Stomach (tissue), 9 donors: ENCODE data around the gene SIM1. TPM values are rescaled to one million over a fixed set of nuclear protein-coding genes. Genes with fewer than 3 reads are reported as not detected.

Experiments
- DNase-seq, 2 donors: peaks; one replicate each; pipeline versions ENCODE4 v3.0.0 to v3.0.0-alpha.2; 2013 to 2019
- H3K27ac ChIP-seq, 5 donors: fragments of 200-600 bp in 4 of 5; sonication (generic) in 4 of 5; one replicate each; pipeline ENCODE4 v1.5.1; 2013 to 2019; ENCODE audit warnings: mild to moderate bottlenecking in 1 of 5, moderate library complexity in 1 of 5
- H3K27me3 ChIP-seq, 3 donors: fragments of 200-600 bp; sonication (generic); one replicate each; pipeline ENCODE4 v1.5.1; 2017 to 2019; ENCODE audit warnings: mixed run types in 1 of 3
- H3K36me3 ChIP-seq, 4 donors: fragments of 200-600 bp; sonication (generic); 1 replicate in 3 of 4; 2 replicates in 1 of 4; pipeline ENCODE4 v1.5.1; 2016 to 2019
- H3K4me1 ChIP-seq, 4 donors: fragments of 200-600 bp; sonication (generic); one replicate each; pipeline ENCODE4 v1.5.1; 2016 to 2019
- H3K4me3 ChIP-seq, 4 donors: fragments of 200-600 bp; sonication (generic) in 3 of 4; one replicate each; pipeline ENCODE4 v1.5.1; 2016 to 2019; ENCODE audit warnings: mild to moderate bottlenecking in 1 of 4
- H3K9me3 ChIP-seq, 4 donors: fragments of 200-600 bp; sonication (generic); one replicate each; pipeline ENCODE4 v1.5.1; 2016 to 2019
- CTCF ChIP-seq, 7 experiments: fragments of 450-650 bp in 4 of 7; fragments of 200-600 bp in 3 of 7; sonication (generic) in 3 of 7; IDR thresholded peaks; one replicate each; pipeline ENCODE4 v1.5.1; 2016 to 2019; ENCODE audit warnings: antibody characterized with exemption in 7 of 7, control low read depth in 2 of 7, mild to moderate bottlenecking in 1 of 7
- EP300 ChIP-seq: sonication (generic); formaldehyde crosslinking; IDR thresholded peaks from one replicate; pipeline ENCODE4 v1.6.1; 2017; ENCODE audit warnings: antibody characterized with exemption
- POLR2A ChIP-seq, 4 donors: fragments of 450-650 bp; IDR thresholded peaks; one replicate each; pipeline ENCODE4 v1.6.1; 2016; ENCODE audit warnings: antibody characterized with exemption in 4 of 4, control low read depth in 2 of 4, mild to moderate bottlenecking in 1 of 4, moderate library complexity in 1 of 4
- POLR2AphosphoS5 ChIP-seq, 3 donors: sonication (generic); formaldehyde crosslinking; IDR thresholded peaks; one replicate each; pipeline ENCODE4 v1.6.1; 2016; ENCODE audit warnings: antibody characterized with exemption in 3 of 3
- WGBS, 5 donors: extraction: QIAGEN DNeasy Blood & Tissue Kit in 3 of 5; methylation state at CpG; one replicate each; pipeline versions ENCODE4 v1.1.5 to v1.1.7; 2013 to 2018; 5-methylcytosine and 5-hydroxymethylcytosine counted together
- intact Hi-C: fragments of 100-400 bp; cut with DNase I; formaldehyde crosslinking; loops from one replicate; pipeline ENCODE4 v1.15.1; 2023; ENCODE audit warnings: low total_unique reads
- polyA plus RNA-seq, 3 donors: library from polyadenylated mRNA; stranded (reverse); fragments of 200-250 nt; gene quantifications; one replicate each; pipeline ENCODE4 v1.2.3, GENCODE V29; 2013
- total RNA-seq, 5 donors: library from RNA; depleted of rRNA; stranded (reverse); fragments of >200 nt; gene quantifications; one replicate each; pipeline versions ENCODE4 v1.1.0 to v1.2.3, GENCODE V29; 2014 to 2016
- donor health status: healthy with polysubstance abuse.
- donor health status: Bipolar disorder and iron deficiency.
- donor health status: healthy.

Gene SIM1
- total and polyA plus RNA-seq, 8 donors, result 0.43 TPM; not detected in 7

GRCh38 chr6:100353276-100354015 lies 111.3 kb downstream of the SIM1 start:
- H3K9me3 ChIP-seq, result no peaks in the 10 kb centered on the region
- no peak for TF ChIP-seq EP300
- no peak for TF ChIP-seq POLR2A (IDR thresholded peaks at IDR 0.05)
- no peak for TF ChIP-seq POLR2AphosphoS5 (IDR thresholded peaks at IDR 0.05)
- no peak for TF ChIP-seq CTCF (IDR thresholded peaks at IDR 0.05)
- no peaks in the 10 kb centered on the region for H3K36me3 ChIP-seq
- no peak overlapping the region for H3K4me3 ChIP-seq
- peaks cover 0 to 5% (median 0%) of the 10 kb centered on the region in 3 donors for H3K27me3 ChIP-seq
- no peak overlapping the region for H3K27ac ChIP-seq
- intact Hi-C loops, result no loop called here
- H3K4me1 ChIP-seq, result no peaks in the 10 kb centered on the region
- 80 to 88% (median 87%) methylated on average over 8 of the region's 8 CpGs for WGBS, 5 donors
- DNase-seq, result no peak

GRCh38 chr6:100350139-100350538 lies 114.6 kb downstream of the SIM1 start:
- TF ChIP-seq POLR2AphosphoS5 (IDR thresholded peaks at IDR 0.05), result no peak
- TF ChIP-seq CTCF (IDR thresholded peaks at IDR 0.05), result no peak
- TF ChIP-seq EP300, result no peak
- no peak for TF ChIP-seq POLR2A (IDR thresholded peaks at IDR 0.05)
- no peak for DNase-seq
- peaks cover 0 to 5% (median 0%) of the 10 kb centered on the region in 3 donors for H3K27me3 ChIP-seq
- H3K36me3 ChIP-seq, result no peaks in the 10 kb centered on the region
- no peak overlapping the region for H3K27ac ChIP-seq
- no peak overlapping the region for H3K4me3 ChIP-seq
- intact Hi-C loops, result no loop called here
- H3K4me1 ChIP-seq, result peaks cover 0 to 7% (median 2%) of the 10 kb centered on the region in 4 donors
- no peaks in the 10 kb centered on the region for H3K9me3 ChIP-seq

GRCh38 chr6:100349366-100349765 lies 115.4 kb downstream of the SIM1 start:
- peaks cover 0 to 5% (median 0%) of the 10 kb centered on the region in 3 donors for H3K27me3 ChIP-seq
- H3K4me3 ChIP-seq, result no peak overlapping the region
- no peaks in the 10 kb centered on the region for H3K36me3 ChIP-seq
- no peak overlapping the region for H3K27ac ChIP-seq
- no peak for TF ChIP-seq EP300
- TF ChIP-seq POLR2AphosphoS5 (IDR thresholded peaks at IDR 0.05), result no peak
- no peak for TF ChIP-seq POLR2A (IDR thresholded peaks at IDR 0.05)
- TF ChIP-seq CTCF (IDR thresholded peaks at IDR 0.05), result no peak
- 82 to 97% (median 88%) methylated on average over 3 of the region's 3 CpGs for WGBS, 5 donors
- DNase-seq, result no peak
- peaks cover 0 to 7% (median 2%) of the 10 kb centered on the region in 4 donors for H3K4me1 ChIP-seq
- intact Hi-C loops, result no loop called here
- no peaks in the 10 kb centered on the region for H3K9me3 ChIP-seq

GRCh38 chr6:100347901-100348550 lies 116.7 kb downstream of the SIM1 start:
- no peak for DNase-seq
- WGBS, 5 donors, result 59 to 66% (median 64%) methylated on average over 4 of the region's 4 CpGs
- Histone ChIP-seq H3K9me3 (no peaks in the 10 kb centered on the region), H3K27me3 (no peaks in the 10 kb centered on the region), H3K27ac (no peak overlapping the region), H3K4me3 (no peak overlapping the region), H3K4me1 (peaks cover 0 to 7% (median 2%) of the 10 kb centered on the region in 4 donors), H3K36me3 (no peaks in the 10 kb centered on the region)
- TF ChIP-seq POLR2A (IDR thresholded peaks at IDR 0.05), result no peak
- no peak for TF ChIP-seq EP300
- no peak for TF ChIP-seq CTCF (IDR thresholded peaks at IDR 0.05)
- TF ChIP-seq POLR2AphosphoS5 (IDR thresholded peaks at IDR 0.05), result no peak
- intact Hi-C loops, result no loop called here
